NCI-H2196 (cell line): ENCODE results near the gene PLPP2.
A peak's percentile ranks its signal among the peaks of the same experiment; 100 is the strongest.

Experiments used
- DNase-seq: peaks from one replicate; lab custom pipeline; 2025; ENCODE audit not compliant: unreplicated experiment; lab: John Stamatoyannopoulos, UW

The PLPP2 gene

DNA sequence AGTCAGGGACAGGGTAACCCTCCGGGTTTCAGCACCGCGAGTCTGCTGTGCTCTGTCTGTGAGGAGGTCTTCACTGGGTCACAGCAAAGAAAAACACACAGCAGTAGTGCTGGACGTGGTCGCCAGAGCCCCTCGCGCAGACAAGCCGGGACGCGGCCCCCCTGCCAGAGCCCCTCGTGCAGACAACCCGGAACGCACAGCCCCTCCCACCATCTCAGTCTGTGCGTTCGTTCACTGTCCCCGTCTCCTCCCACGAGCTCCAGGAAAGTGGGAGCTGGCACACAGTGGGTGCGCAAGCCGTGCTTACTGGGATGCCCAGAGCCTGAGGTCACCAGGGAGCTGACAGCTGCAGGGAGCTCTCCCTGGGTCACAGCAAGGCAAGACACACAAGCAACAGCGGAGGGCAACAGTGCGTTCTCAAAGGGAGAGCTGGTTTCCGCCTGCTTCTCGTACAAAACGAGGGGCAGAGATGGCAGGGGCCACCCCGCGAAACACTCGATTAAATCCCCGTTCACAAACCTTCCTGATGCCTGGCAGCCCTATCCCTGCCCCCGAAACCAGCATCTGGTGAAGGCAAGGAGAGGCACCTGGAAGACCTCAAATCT lies 3.2 kb upstream of the PLPP2 start:
- no peak for DNase-seq

DNA sequence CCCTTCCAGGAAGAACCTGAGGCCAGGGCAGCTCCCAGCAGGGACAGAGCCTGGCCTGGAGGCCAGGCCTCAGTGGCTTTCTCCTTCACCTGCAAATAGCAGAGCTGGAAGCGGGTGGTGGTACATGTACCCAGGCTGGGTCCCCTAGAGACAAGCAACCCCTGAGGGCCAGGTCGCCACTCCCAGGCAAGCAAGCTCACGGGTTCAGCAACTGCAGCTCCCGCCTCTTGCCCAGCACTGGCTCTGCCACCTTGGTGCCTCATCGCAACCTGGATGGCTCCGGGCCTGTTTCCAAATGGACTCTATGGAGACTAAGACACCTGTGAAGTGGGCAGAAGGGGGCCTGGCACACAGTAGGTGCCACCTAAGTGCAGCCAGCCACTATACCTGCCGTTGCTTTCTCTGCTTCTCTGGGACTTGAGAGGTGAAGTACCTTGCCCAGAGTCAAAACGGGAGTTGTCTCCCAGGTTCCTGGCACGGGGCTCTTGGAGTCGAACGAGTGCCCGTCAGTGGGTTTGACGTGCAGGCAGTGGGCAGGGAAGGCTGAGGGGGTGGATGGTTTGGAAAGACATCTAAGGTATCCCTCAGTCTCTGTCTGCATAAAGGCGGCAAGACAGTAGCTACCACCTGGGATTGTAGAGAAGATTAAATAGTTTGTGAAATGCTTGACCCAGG lies 2.4 kb upstream of the PLPP2 start:
- no peak for DNase-seq

DNA sequence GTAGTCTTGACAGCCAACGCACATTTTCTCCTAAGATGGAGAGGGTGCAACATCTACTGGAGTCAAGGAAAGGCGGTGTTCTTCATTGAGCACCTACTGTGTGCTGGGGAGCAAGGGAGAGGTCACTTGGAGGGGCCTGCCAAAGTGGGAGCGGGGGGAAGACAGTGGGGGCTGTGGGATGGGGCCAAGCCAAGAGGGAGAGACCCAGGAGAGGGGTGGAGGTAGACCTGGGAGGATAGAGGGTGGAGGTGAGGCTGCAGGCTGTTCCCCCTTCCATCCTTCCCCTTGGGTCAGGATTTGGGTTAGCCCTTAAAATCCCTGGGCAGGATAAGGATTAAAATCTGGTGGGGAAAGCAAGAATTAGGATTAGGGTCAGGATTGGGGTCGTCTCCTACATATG lies 1.7 kb upstream of the PLPP2 start:
- no peak for DNase-seq

DNA sequence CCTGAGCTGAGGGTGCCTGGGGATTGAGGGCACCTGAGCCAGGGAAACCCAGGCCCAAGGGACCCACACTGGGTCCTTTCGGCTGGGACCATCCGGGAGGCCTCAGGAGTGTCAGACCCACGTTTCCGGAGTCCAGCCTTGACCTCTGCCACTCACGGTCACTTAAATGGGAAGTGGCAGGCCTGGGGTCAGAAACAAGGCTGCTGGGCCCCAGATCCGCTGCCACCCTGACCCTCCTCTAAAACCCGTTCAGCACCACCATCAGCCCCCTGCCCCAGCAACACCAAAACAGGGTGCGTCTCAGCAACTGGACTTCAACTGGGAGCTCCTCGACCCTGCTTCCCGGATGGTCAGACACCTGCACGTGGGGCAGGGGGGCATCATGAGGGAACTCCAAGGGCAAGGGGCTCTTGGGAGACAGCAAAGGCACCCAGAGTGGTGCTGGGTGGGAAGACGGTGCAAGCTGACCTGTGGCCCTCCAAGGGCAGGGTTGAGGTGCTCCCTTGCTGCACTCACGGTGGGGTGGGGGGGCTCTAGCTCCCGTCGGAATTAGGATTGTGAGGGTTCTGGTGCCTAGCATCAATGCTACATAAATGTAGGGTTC lies 1.2 kb upstream of the PLPP2 start:
- no peak for DNase-seq

DNA sequence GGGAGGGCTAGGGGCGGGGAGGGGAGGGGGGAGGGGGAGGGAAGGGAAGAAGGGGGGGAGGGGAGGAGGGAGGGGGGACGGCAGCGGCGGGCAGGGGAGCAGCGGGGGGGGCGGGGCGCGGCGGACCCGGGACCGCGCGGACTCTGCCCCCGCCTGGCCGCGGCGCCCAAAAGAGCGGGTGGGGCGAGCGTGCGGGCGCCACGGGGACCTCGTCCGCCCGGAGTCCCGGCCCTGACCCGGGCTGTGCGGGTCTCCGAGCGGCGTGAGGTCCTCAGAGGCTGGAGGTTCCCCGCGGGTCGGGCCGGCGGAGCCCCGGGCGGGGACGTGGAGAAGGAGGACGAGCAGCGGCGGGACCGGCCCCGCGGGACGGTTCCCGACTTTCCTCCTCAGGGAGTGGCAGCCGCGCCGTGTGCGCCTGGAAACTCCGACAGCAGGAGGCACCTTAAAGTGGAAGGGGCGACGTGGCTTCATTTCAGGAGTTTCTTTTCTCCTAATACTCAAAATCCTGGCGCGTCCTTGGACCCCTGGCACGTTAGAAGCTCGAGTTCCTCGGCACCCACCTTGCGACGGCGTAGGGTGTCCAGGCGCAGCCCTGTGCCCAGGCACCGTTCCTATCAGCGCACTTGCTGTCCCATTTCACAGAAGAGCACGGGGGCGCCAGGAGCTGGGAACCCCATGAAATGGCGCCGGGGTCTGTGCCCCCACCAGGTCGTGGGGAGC lies 518 bp upstream of the PLPP2 start:
- DNase-seq: no peak

DNA sequence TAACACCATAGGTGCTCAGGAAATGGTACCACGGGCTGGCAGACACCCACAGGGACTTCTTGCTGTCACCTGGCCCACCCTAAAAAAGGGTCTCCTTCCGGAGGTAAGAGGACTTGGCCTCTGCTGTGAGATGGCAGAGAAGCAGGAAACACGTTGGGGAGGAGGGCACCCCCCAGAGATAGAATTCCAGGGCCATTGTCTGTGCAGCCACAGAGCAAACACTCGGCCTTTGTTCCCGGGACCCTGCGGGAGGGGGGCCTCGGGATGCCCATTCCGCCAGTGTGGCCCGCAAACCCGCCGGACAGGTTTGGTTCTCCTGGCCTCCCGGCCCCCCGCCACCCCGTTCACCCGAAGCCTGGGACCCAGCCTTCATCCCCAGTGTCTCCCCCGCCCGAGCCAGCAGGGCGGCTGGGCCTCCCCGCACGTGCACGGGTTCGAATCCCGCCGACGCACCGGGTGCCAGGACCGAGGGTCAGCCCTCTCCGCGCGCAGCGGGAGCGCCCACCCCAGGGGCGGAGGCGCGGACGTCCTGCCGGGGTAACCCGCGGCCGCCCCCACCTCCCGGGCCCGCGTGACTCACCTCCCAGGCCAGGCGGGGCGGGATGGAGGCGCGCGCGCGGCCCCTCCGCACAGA lies 714 bp downstream of the PLPP2 start:
- DNase-seq: peak; percentile 85

DNA sequence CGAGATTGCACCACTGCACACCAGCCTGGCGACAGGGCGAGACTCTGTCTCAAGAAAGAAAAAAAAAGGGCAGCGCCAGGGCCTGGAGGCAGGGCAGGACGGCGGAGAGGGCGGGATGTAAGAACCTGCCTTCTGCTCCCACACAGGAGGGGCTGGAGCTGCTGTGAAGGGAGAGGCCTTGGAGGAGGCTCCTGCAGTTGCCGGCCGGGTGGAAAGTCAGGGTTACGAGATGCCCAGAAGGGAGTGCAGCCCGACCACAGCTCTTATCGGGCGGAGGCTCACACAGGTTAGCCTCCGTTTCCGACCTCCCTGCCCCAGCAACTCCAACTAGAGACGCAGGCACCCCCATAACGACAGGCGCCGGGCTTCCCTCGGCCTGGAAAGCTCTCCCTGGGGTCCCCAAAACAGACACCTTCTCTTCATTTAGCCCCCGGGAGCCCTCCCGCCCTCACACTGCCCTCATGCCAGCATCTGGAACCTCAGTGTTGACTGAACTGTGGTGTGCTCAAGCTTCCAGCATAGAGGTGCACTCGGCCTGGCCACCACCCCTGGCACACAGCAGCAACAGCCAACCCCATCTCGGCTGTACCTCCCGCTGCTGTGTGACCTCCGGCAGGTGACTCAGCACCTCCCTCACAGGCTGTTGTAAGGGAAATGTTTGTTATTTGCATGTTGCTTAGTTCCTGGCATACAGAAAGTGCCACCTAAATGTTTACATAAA lies 1.4 kb downstream of the PLPP2 start:
- DNase-seq: peak; percentile 80

DNA sequence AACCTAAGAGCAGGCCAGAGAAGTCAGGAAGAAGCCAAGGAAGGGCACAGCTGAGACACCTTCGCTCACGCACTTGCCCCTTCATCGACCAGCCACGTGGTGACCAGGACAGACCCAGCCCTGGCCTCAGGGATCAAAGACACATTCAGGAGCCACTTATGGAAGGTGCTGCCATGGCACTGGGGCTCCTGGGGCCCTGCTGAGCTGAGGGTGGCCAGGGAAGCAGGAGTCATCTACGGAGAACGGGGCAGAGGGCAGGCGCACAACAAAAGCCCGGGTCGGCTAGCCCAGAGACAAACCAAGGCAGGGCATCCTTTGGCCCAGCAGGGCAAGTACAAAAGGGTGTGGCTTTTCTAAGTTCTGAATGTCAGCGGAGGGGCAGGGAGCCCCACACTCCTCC lies 2.3 kb downstream of the PLPP2 start:
- DNase-seq: no peak

DNA sequence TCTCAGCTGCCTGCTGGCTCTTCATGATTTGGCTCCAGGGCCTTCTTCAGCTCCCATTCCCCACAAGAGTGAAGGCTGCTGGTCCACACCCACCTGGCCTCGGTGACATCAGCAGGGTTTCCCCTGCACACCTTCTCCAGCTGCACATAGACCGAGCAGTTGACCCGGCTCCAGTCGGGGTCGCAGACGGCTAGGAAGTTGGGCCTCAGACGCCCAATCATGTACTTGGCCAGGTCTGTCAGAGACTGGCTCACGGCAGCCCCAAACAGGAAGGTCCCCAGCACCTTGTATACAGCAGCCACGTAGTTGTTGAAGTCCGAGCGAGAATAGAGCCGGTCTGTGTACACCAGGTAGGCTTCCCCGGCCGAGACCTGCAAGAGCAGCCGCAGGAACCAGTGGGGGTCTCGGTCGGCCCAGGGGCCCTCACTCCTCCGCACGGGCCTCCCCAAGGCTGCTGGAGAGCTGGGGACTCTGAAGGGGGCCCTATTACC lies 3.8 kb downstream of the PLPP2 start:
- DNase-seq: no peak

DNA sequence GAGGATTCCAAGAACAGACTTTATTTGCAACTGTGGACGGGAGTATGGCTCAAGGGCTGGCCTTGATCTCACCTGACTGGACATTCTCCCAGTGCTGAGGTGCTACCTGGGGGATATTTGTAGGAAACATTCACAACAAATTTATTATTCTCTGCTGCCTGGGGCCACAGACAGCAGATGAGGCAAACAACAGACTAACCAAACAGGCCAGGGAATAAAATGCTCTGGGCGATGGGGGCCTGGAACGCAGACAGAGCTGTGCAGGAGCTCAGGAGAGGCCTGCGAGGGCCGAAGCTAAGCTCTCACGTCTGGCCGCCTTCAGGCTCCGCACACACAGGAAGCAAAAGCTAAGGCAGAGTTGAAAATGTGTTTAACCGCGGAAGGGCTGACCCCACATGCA lies 7.8 kb downstream of the PLPP2 start:
- DNase-seq: no peak

DNA sequence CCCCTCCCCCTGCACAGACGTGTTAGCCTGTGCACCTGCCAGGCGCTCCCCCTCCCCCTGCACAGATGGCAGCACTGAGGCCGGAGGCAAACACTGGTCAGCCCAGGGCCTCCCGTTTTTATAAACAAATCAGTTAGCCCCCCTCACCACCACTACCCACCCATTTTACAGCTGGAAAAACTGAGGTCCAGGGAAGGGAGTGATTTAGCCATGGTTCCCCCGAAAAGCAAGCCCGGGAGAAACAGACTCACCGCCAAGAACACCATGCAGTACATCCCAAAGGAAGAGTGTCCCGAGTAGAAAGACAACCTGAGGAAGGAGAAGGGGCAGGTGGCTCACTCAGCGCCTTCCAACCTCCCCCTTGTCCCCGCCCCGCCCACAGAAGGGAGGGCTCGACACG lies 8.7 kb downstream of the PLPP2 start:
- peak; percentile 32 for DNase-seq

DNA sequence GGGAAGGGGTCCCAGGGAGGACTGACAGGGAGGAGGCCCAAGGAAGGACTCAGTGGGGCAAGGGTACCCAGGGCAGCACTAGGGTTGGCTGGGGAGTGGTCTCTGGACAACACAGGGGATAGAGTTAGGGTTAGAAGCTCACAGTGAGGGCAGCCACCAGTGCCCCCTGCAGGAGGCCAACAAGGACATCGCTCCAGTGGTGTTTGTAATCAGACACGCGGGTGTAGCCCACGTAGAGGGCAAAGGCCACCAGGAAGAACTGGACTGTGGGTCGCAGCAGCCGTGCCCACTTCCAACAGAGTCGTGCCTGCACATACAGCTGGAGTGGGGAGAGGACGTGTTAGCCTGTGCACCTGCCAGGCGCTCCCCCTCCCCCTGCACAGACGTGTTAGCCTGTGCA lies 9.2 kb downstream of the PLPP2 start:
- DNase-seq: no peak

DNA sequence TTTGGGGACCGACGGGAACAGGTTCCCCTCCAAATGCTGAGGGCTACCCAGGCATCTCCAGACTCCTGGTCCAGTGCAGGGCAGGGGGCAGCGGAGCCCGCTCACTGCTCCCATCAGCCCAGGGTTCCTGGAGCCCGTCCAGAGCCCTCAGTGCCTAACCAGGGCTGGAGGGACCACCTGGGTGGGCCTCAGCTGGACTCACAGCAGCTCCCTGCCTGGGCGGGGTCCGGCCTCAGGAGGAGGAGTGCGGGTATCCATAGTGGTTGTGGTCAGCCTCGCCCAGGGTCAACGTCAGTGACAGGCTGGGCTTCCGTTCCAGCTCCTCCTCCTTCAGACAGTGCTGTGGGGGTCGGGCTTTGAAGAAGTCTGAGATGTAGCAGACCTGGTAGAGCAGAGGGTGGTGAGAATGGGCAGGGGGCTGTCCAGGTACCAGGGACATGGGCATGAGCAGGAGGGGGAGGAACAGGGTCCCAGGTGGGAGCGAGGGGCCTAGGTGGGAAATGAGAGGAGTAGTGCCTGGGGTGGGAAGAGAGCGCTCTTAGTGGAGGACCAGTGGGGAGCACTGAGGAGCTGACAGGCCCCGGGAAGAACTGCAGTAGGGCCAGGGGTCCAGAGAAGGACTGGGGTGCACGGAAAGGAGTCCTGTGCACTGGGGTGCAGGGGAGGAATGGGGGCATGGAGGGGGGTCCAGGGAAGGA lies 9.9 kb downstream of the PLPP2 start:
- no peak for DNase-seq

DNA sequence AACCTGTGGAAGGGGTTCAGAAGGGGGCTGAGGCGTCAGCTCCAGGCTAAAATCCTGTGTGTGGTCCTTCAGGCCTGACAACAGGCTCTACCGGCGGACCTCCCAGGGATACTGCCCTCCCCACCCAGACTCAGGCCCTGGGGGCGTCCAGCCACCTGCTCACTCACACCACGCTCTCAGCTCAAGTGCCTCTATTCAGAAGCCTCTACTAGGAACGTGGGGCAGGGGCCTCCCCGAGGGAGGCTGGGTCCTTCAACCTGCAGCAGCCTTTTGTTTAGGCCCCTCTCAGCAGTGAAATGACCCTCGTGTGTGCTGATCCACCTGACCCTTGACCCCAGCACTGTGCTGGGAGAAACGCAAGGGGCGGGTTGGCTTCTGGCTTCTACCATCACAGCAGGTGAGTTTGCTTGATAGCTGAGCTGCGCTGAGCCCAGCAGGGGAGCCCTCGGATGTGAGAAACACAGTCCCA lies 10.6 kb downstream of the PLPP2 start:
- DNase-seq: peak; percentile 55

DNA sequence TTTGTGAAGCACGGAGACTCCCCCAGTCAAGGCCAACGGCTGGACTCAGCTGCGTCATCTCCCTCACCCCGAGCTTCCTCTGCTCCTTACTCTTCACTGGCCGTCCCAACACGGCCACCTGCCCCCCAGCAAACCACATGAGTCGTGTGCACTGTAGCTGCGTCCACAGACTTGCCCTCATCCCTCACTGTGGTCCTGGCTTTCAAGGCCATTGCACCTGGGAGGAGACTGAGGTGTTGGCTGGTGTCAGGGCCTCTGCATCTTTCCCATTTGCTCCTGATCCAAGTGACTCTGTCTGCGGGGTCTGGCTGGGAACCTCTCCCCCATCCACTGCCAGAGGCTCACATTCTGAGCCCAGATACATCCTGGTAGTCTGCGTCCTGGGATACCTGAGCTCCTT lies 11.5 kb downstream of the PLPP2 start:
- DNase-seq: no peak

DNA sequence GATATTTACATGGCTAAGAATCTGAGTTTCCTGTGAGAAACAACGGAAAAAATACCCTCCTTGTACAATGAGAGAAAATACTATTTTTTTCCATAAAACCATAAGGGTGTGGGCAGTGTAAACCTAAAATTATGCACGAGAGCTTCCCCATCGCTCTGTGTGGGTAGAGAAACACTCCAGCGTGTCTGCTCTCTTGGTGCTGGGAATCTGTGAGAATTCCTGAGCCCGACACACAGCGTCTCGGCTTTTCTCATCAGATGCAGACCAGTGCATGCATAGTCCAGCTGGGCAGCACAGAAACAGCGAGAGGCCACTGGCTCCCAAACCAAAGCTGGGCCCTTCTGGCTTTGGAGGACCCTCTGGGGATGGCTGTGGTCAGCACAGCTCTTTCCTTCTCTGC lies 12.0 kb downstream of the PLPP2 start:
- DNase-seq: no peak

DNA sequence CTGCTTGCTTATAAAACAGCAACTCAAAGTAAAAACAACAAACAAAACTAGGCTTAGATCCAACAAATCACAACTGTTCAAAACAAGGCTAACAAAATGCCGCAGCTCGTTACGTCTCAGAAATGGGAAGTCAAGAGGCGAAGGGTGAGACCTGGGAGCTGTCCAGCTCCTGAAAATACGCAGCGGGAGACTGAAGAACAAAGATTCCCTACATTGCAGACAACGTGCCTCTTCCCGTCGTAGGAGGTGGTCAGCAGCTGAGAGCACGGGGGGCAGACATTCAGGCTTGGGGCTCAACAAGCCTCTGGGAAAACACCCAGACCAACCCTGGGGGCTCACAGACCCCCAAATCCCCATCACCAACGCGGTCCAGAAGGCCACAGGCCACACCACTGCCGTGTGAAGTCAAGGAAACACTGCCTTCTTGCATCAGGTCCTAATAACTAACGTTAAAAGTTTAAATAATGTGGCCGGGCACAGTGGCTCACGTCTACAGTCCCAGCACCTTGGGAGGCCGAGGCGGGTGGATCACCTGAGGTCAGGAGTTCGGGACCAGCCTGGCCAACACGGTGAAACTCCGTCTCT lies 13.5 kb downstream of the PLPP2 start:
- DNase-seq: no peak

DNA sequence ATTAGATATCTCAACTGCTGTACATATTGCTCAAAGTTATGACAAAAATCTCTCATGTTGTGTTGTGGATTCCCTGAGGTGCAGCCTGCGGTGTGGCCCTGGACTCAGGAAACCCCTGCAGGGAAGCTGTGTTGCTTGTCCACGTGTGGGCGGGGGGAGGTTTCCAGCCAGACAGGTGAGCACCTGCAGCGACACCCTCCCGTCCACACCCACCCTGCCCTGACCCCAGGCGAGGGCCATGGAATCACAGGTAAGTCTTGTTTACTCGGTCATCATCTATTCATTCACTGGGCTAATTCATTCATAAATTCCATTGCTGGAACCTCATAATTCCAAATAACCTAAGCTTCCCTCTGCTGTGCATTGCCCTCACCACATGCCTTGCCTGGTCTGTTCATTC lies 14.1 kb downstream of the PLPP2 start:
- no peak for DNase-seq

DNA sequence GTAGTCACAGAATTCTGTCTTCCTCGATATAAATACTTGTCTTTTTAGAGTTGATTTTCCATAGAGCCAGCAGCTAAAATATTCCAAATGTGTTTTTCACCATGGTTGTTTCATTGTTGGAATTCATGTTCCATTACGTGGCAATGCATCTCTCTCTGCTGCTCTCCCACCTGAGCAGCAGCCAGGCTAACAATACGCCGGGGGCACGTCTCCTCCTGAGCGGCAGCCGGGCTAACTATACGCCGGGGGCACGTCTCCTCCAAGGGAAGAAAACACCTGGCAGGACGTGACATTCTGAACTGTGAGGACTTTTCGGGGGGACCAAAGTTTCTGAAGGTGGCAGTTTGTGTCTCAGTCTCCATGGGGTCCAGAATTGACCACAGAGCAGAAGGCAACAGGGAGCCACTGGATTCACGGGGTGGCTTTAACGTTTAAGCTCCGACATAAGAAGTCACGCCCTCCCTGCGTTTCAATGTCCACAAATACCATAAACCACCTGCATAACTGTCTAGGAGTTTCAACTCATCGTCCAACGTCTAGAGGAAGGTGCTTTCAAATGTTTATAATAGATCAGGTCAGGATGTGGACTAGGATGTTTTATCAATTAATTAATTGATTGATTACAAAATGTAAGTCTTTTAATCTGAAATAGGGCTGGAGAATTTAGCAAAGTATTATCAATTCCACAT lies 15.1 kb downstream of the PLPP2 start:
- DNase-seq: no peak
